ENCODE results near the gene THSD7B.

The THSD7B gene

DNA sequence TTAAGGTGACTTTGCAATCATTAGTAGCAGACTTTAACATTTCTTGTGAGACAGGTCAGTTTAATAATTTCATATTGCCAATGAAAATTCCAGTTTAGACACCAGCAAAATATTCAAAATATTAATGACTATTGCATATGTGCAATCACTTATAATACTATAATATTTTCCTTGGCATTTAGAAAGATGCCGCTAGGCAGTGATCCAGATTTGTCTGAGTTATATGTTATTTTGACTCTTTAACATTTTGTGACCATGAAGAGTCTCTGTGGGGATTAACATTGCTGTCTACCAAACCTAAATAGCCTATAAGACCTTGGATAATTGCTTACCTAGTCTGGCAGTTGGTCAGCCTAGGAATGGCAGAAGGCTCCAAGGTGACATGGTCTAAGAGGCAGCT is 389.6 kb downstream of the THSD7B start:
- CTCF ChIA-PET, result no interaction called here
- DNase-seq (ENCODE audit: extremely low spot score), result no peak
- TF ChIP-seq, protein P1, sequence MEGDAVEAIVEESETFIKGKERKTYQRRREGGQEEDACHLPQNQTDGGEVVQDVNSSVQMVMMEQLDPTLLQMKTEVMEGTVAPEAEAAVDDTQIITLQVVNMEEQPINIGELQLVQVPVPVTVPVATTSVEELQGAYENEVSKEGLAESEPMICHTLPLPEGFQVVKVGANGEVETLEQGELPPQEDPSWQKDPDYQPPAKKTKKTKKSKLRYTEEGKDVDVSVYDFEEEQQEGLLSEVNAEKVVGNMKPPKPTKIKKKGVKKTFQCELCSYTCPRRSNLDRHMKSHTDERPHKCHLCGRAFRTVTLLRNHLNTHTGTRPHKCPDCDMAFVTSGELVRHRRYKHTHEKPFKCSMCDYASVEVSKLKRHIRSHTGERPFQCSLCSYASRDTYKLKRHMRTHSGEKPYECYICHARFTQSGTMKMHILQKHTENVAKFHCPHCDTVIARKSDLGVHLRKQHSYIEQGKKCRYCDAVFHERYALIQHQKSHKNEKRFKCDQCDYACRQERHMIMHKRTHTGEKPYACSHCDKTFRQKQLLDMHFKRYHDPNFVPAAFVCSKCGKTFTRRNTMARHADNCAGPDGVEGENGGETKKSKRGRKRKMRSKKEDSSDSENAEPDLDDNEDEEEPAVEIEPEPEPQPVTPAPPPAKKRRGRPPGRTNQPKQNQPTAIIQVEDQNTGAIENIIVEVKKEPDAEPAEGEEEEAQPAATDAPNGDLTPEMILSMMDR (IDR thresholded peaks at IDR 0.05; ENCODE audit: control extremely low read depth, extremely low read depth, low read depth, missing control alignments), result no peak
- POLR2A ChIA-PET, result no interaction called here

DNA sequence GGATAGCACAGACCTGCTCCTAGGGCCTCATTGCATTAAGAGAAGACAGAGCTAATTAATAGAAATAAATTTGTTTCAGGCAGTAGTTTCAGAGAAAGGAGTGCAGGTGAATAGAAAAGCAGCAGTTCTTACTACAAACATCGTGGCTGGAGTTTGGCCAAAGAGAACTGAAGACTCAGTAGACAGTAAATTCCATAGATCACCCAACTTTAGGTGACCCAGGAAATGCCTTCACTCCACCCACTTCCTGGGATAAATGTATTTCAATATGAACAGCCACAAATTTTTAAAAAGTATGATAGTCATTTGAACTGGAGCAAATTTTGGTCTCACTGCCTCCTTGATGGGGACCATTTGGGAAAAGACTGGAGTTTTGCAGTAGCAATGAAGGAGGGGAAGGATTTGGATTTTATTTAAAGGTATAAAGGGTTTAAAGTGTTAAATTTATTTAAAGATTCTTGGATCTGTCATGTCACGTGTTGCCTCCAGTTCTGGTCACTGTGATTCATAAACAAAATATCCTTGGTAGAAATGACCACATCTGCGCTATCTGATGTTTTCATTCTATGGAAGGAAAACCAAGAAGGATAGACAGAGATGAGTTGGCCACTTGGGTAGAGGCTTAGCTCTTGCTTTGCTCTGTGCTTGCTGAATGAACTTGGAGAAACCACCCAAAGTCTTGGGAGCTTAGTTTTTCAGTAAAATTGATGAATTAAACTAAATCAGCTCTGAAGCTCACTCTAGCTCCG is 390.2 kb downstream of the THSD7B start:
- ChIA-PET CTCF (interaction anchor here (1.6 kb wide), 1 partner anchor 11 kb away, joined by 4 read pairs; no protein-coding TSS in a partner anchor), POLR2A (no interaction called here)
- no peak for DNase-seq (ENCODE audit: extremely low spot score)
- TF ChIP-seq, protein P1 (IDR thresholded peaks at IDR 0.05; ENCODE audit: control extremely low read depth, extremely low read depth, low read depth, missing control alignments), result no peak

- POLR2A ChIA-PET, result no interaction called here
- CTCF ChIA-PET, result interaction anchor here (1.6 kb wide), 1 partner anchor 12 kb away, joined by 4 read pairs; no protein-coding TSS in a partner anchor
Observed at GRCh38 chr2:137156221-137156844, 391.0 kb downstream of the THSD7B start.

DNA sequence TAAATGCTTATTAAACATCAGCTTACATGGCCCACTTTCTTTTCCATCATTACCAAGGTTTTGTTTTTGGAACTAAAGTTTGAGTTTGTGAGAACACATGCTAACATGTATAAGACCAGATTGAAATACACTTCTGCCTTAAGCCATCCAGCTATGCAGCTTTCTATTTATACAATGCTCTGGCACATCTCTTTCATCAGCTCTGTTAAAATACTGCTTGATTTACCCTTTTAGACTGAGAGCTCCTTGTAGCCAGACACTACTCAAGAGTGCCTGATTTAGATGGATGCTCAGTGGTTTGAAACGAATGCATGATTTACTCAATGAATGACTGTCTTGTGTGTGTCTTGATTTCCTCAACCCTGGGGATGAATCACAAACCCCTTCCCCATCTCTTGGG is 392.5 kb downstream of the THSD7B start:
- POLR2A ChIA-PET, result no interaction called here
- CTCF ChIA-PET, result interaction anchor here (1.3 kb wide), 1 partner anchor 15 kb away, joined by 4 read pairs; no protein-coding TSS in a partner anchor
- no peak for DNase-seq (ENCODE audit: extremely low spot score)
- TF ChIP-seq, protein P1 (IDR thresholded peaks at IDR 0.05; ENCODE audit: control extremely low read depth, extremely low read depth, low read depth, missing control alignments), result no peak

More at GRCh38 chr2:137156221-137156844, 391.0 kb downstream of the THSD7B start:
- TF ChIP-seq, protein P1 (IDR thresholded peaks at IDR 0.05; ENCODE audit: control extremely low read depth, extremely low read depth, low read depth, missing control alignments), result no peak
- DNase-seq (ENCODE audit: extremely low spot score), result no peak

DNA sequence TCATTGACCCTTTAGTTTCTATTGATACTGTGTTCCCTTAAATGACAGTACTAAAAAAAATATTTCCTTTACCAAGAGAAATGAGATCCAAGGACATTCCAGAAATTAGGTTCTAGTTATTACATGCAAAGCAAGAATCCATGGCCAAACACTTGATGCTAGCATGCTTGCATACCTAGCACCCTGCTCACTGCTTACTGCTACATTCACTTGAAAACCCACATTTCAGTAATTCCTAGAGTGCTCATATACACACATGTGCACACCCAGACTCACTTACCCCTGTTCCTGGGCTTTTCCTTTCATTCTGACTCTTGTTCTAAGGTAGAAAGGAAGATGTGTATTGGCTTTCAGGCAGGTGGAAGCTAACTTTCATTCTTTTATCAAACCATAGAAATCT is 395.9 kb downstream of the THSD7B start:
- ChIA-PET POLR2A (no interaction called here), CTCF (no interaction called here)
- no peak for DNase-seq (ENCODE audit: extremely low spot score)
- TF ChIP-seq, protein P1 (IDR thresholded peaks at IDR 0.05; ENCODE audit: control extremely low read depth, extremely low read depth, low read depth, missing control alignments), result no peak

GRCh38 chr2:137165968-137166367 is 400.6 kb downstream of the THSD7B start:
- TF ChIP-seq, protein P1 (IDR thresholded peaks at IDR 0.05; ENCODE audit: control extremely low read depth, extremely low read depth, low read depth, missing control alignments), result no peak
- POLR2A ChIA-PET, result no interaction called here
- DNase-seq (ENCODE audit: extremely low spot score), result no peak
- CTCF ChIA-PET, result no interaction called here

Data from GM10248 (cell line).